T follicular helper cell (primary cell): Measurements from ENCODE around the gene NTN1.
"Not testable (repeated sequence)": the region's sequence is repeated elsewhere in the genome, so short reads cannot be mapped to it uniquely, and the experiment has no call there.

Source experiments
- DNase-seq: peaks from one replicate; pipeline ENCODE4 v3.0.0-alpha.2; 2020; ENCODE audit warnings: low read depth

NTN1 gene

GRCh38 chr17:9086577-9086976 lies 65.3 kb downstream of the NTN1 start:
- DNase-seq: no peak

- DNase-seq: no peak
These were observed 66.6 kb downstream of the NTN1 start for GRCh38 chr17:9087921-9088320.

GRCh38 chr17:9090641-9091096 lies 69.4 kb downstream of the NTN1 start:
- no peak for DNase-seq

GRCh38 chr17:9094193-9094592 lies 72.9 kb downstream of the NTN1 start:
- DNase-seq: no peak

GRCh38 chr17:9095390-9095789 lies 74.1 kb downstream of the NTN1 start:
- DNase-seq: no peak

- DNase-seq: no peak
These were observed 77.0 kb downstream of the NTN1 start for GRCh38 chr17:9098242-9098825.

- DNase-seq: no peak
These were observed 80.0 kb downstream of the NTN1 start for GRCh38 chr17:9101356-9101755.

GRCh38 chr17:9103193-9103592 lies 81.9 kb downstream of the NTN1 start:
- DNase-seq: not testable (repeated sequence)

- DNase-seq: no peak
These were observed 83.2 kb downstream of the NTN1 start for GRCh38 chr17:9104370-9105041.

- no peak for DNase-seq
These were observed 84.0 kb downstream of the NTN1 start for GRCh38 chr17:9105068-9105868.

GRCh38 chr17:9106278-9106677 lies 85.0 kb downstream of the NTN1 start:
- not testable (repeated sequence) for DNase-seq

- DNase-seq: no peak
These were observed 86.2 kb downstream of the NTN1 start for GRCh38 chr17:9107527-9107926.

- no peak for DNase-seq
These were observed 86.8 kb downstream of the NTN1 start for GRCh38 chr17:9108146-9108545.

GRCh38 chr17:9109933-9110332 lies 88.6 kb downstream of the NTN1 start:
- no peak for DNase-seq

- DNase-seq: no peak
These were observed 89.2 kb downstream of the NTN1 start for GRCh38 chr17:9110501-9110900.

GRCh38 chr17:9115214-9116191 lies 94.2 kb downstream of the NTN1 start:
- no peak for DNase-seq

- no peak for DNase-seq
These were observed 95.1 kb downstream of the NTN1 start for GRCh38 chr17:9116311-9116835.

- no peak for DNase-seq
These were observed 95.7 kb downstream of the NTN1 start for GRCh38 chr17:9116861-9117568.

- DNase-seq: no peak
These were observed 99.2 kb downstream of the NTN1 start for GRCh38 chr17:9120471-9120870.

GRCh38 chr17:9121186-9121820 lies 100.0 kb downstream of the NTN1 start:
- no peak for DNase-seq
